A549 (cell line): ENCODE measurements around the gene RPP30. TPM values are rescaled to one million over a fixed set of nuclear protein-coding genes. Genes with fewer than 3 reads are reported as not detected.

ENCODE experiments used
- ATAC-seq, 2 experiments: fragments of 200-7000 bp in 1 of 2; fragments of >200 bp in 1 of 2; cut with Nextera tagmentation in 1 of 2; cut with Tn5 transposase in 1 of 2; 3 replicates each; pipeline versions ENCODE4 v1.8.0 to v1.9.1; 2018 to 2020; ENCODE audit warnings: mild to moderate bottlenecking in 1 of 2, moderate library complexity in 1 of 2
- CTCF ChIA-PET: fragments of 300-600 bp; sonication (Branson Sonifier 250); formaldehyde crosslinking; extraction: SDS; loops from one replicate; lab custom pipeline; 2021; ENCODE audit warnings: antibody characterized with exemption, inconsistent platforms; lab: Yijun Ruan, JAX
- POLR2A ChIA-PET: fragments of 350-600 bp; formaldehyde crosslinking; extraction: SDS; loops from one replicate; lab custom pipeline; 2021; ENCODE audit warnings: antibody characterized with exemption, inconsistent platforms; lab: Yijun Ruan, JAX
- DNase-seq, 2 experiments: peaks; one replicate each; pipeline versions ENCODE4 v3.0.0 to v3.0.0-alpha.2; 2011 to 2016; ENCODE audit warnings: low read depth in 1 of 2, low spot score in 1 of 2
- FAIRE-seq: peaks from 2 replicates; lab custom pipeline; 2011; peaks lifted over from hg19 to GRCh38; lab: Jason Lieb, UNC
- H3K27ac ChIP-seq, 2 experiments: fragments of >200 bp; sonication (Bioruptor Twin); formaldehyde crosslinking; 3 replicates each; pipeline ENCODE4 v1.5.1; 2016 to 2017
- H3K4me1 ChIP-seq: fragments of >200 bp; sonication (Bioruptor Twin); formaldehyde crosslinking; 3 replicates; pipeline ENCODE4 v1.6.1; 2016
- H3K4me2 ChIP-seq: fragments of >200 bp; sonication (Bioruptor Twin); formaldehyde crosslinking; 3 replicates; pipeline ENCODE4 v1.6.1; 2016
- H3K4me3 ChIP-seq: fragments of >200 bp; sonication (Bioruptor Twin); formaldehyde crosslinking; 3 replicates; pipeline ENCODE4 v1.5.1; 2016
- H3K9me3 ChIP-seq: fragments of >200 bp; sonication (Bioruptor Twin); formaldehyde crosslinking; 3 replicates; pipeline ENCODE4 v1.6.1; 2016
- ATOH8 ChIP-seq: fragments of 250-450 bp; sonication (Bioruptor Pico); IDR thresholded peaks from 2 replicates; pipeline ENCODE4 v1.5.0; 2020; ENCODE audit warnings: low read depth, mild to moderate bottlenecking, moderate library complexity
- BCL3 ChIP-seq: fragments of >200 bp; sonication (Bioruptor Twin); formaldehyde crosslinking; IDR thresholded peaks from 3 replicates; pipeline ENCODE4 v1.6.1; 2016
- BHLHE40 ChIP-seq: IDR thresholded peaks from 2 replicates; pipeline ENCODE4 v1.6.1; 2012; ENCODE audit warnings: low read depth, low read length, inconsistent platforms
- CHD4 ChIP-seq: fragments of 200-600 bp; sonication (generic); IDR thresholded peaks from 2 replicates; pipeline ENCODE4 v1.6.1; 2016; ENCODE audit warnings: antibody characterized with exemption, mild to moderate bottlenecking, borderline replicate concordance
- EHF ChIP-seq: fragments of 250-450 bp; sonication (Bioruptor Pico); IDR thresholded peaks from 2 replicates; pipeline ENCODE4 v1.5.0; 2020; ENCODE audit warnings: mild to moderate bottlenecking
- EP300 ChIP-seq, 2 experiments: fragments of >200 bp; sonication (Bioruptor Twin); formaldehyde crosslinking; IDR thresholded peaks; 2 replicates in 1 of 2; 3 replicates in 1 of 2; pipeline ENCODE4 v1.6.1; 2016 to 2017
- FOSL2 ChIP-seq, 2 experiments: fragments of 450-650 bp in 1 of 2; fragments of >200 bp in 1 of 2; sonication (Bioruptor Twin) in 1 of 2; formaldehyde crosslinking; IDR thresholded peaks; 2 replicates each; pipeline versions ENCODE4 v1.5.0 to v1.6.1; 2016 to 2020; ENCODE audit warnings: mild to moderate bottlenecking in 1 of 2, moderate library complexity in 1 of 2
- GATA3 ChIP-seq: IDR thresholded peaks from 2 replicates; pipeline ENCODE4 v1.6.1; 2012; ENCODE audit warnings: borderline replicate concordance
- HDAC2 ChIP-seq: fragments of 200-600 bp; sonication (generic); IDR thresholded peaks from 2 replicates; pipeline ENCODE4 v1.6.1; 2016
- HES2 ChIP-seq: fragments of >200 bp; sonication (Bioruptor Twin); formaldehyde crosslinking; IDR thresholded peaks from 2 replicates; pipeline ENCODE4 v1.6.1; 2016
- HMGXB4 ChIP-seq: fragments of 250-450 bp; sonication (Bioruptor Pico); IDR thresholded peaks from 2 replicates; pipeline ENCODE4 v1.5.0; 2021; ENCODE audit warnings: mild to moderate bottlenecking, moderate library complexity, borderline replicate concordance
- JUN ChIP-seq, 2 experiments: fragments of >200 bp; sonication (Bioruptor Twin); formaldehyde crosslinking; IDR thresholded peaks; 2 replicates in 1 of 2; 3 replicates in 1 of 2; pipeline ENCODE4 v1.6.1; 2016 to 2017
- KDM5A ChIP-seq: fragments of 200-600 bp; sonication (generic); IDR thresholded peaks from 2 replicates; pipeline ENCODE4 v1.6.1; 2016; ENCODE audit warnings: antibody characterized with exemption, mild to moderate bottlenecking
- MAFK ChIP-seq: fragments of 450-650 bp; IDR thresholded peaks from 2 replicates; pipeline ENCODE4 v1.6.1; 2014; ENCODE audit not compliant: partially characterized antibody
- MAZ ChIP-seq: fragments of 150-350 bp; IDR thresholded peaks from 2 replicates; pipeline ENCODE4 v1.6.1; 2014; ENCODE audit warnings: antibody characterized with exemption, low read depth, low read length, borderline replicate concordance
- MYC ChIP-seq: IDR thresholded peaks from 2 replicates; pipeline ENCODE4 v1.6.1; 2012; ENCODE audit warnings: mild to moderate bottlenecking, inconsistent platforms, low read length, improper control_type of control experiment, borderline replicate concordance
- NFE2L2 ChIP-seq: fragments of 150-350 bp; conservative IDR thresholded peaks from 2 replicates; pipeline ENCODE4 v1.6.1; 2014; ENCODE audit warnings: low read length
- NPAS2 ChIP-seq: fragments of 250-450 bp; sonication (Bioruptor Pico); IDR thresholded peaks from 2 replicates; pipeline ENCODE4 v1.8.0; 2022; ENCODE audit warnings: mild to moderate bottlenecking, moderate library complexity, borderline replicate concordance
- NR3C1 ChIP-seq: fragments of >200 bp; sonication (Bioruptor Twin); formaldehyde crosslinking; IDR thresholded peaks from 3 replicates; pipeline ENCODE4 v1.6.1; 2017
- PBX3 ChIP-seq: IDR thresholded peaks from 2 replicates; pipeline ENCODE4 v1.6.1; 2012
- PHF8 ChIP-seq: fragments of 200-600 bp; sonication (generic); IDR thresholded peaks from 2 replicates; pipeline ENCODE4 v1.6.1; 2016; ENCODE audit warnings: low read depth, mild to moderate bottlenecking, antibody characterized with exemption, moderate library complexity, borderline replicate concordance
- POLR2A ChIP-seq: IDR thresholded peaks from 2 replicates; pipeline ENCODE4 v1.6.1; 2012; ENCODE audit warnings: mild to moderate bottlenecking, low read length
- POLR2AphosphoS2 ChIP-seq: conservative IDR thresholded peaks from 2 replicates; pipeline ENCODE4 v1.6.1; 2012; ENCODE audit warnings: low read length, improper control_type of control experiment, inconsistent platforms
- RARB ChIP-seq: fragments of 250-450 bp; sonication (Bioruptor Pico); IDR thresholded peaks from 2 replicates; pipeline ENCODE4 v1.8.0; 2021; ENCODE audit warnings: mild to moderate bottlenecking, moderate library complexity
- RCOR1 ChIP-seq: fragments of 150-350 bp; IDR thresholded peaks from 2 replicates; pipeline ENCODE4 v1.6.1; 2014; ENCODE audit warnings: antibody characterized with exemption, low read length, low read depth
- RNF2 ChIP-seq: fragments of 200-600 bp; sonication (generic); IDR thresholded peaks from 2 replicates; pipeline ENCODE4 v1.6.1; 2016; ENCODE audit warnings: low read depth, mild to moderate bottlenecking, antibody characterized with exemption, moderate library complexity, borderline replicate concordance
- SMC3 ChIP-seq: fragments of >200 bp; sonication (Bioruptor Twin); formaldehyde crosslinking; IDR thresholded peaks from 3 replicates; pipeline ENCODE4 v1.6.1; 2018; ENCODE audit warnings: inconsistent platforms
- TFCP2L1 ChIP-seq: fragments of 250-450 bp; sonication (Bioruptor Pico); IDR thresholded peaks from 2 replicates; pipeline ENCODE4 v1.5.0; 2021; ENCODE audit warnings: mild to moderate bottlenecking
- ZFP36 ChIP-seq: fragments of 450-650 bp; IDR thresholded peaks from 2 replicates; pipeline ENCODE4 v1.6.1; 2014; ENCODE audit warnings: borderline replicate concordance; ENCODE audit not compliant: partially characterized antibody
- WGBS: methylation state at CpG from one replicate; pipeline ENCODE4 v1.1.6; 2017; ENCODE audit errors: missing lambda C conversion rate; 5-methylcytosine and 5-hydroxymethylcytosine counted together
- polyA minus RNA-seq: library from RNA; depleted of rRNA, polyadenylated mRNA; stranded (reverse); fragments of >200 nt; gene quantifications from 2 replicates; pipeline ENCODE4 v1.2.3, GENCODE V29; 2011; rRNA and poly(A)+ RNA removed
- polyA plus RNA-seq, 4 experiments: library from polyadenylated mRNA; depleted of rRNA in 3 of 4; stranded (reverse); fragments of >200 nt; fragmentation: RNase III in 1 of 4; extraction: RNeasy Plus Mini Kit Qiagen cat#74134 plus additional on column Dnase treatment in 1 of 4; gene quantifications; 2 replicates in 3 of 4; 3 replicates in 1 of 4; pipeline ENCODE4 v1.2.3, GENCODE V29; 2011 to 2017
- TF ChIP-seq, protein P1 (sequence below): fragments of 200-600 bp; sonication (generic); IDR thresholded peaks from 2 replicates; pipeline ENCODE4 v1.6.1; 2016; ENCODE audit warnings: antibody characterized with exemption, mild to moderate bottlenecking, moderate library complexity

Gene RPP30
- polyA plus RNA-seq (2011; rRNA removed) = 61.4 and 70.9 TPM in 2 replicates
- polyA plus RNA-seq (2012; cell fraction: cytosol; rRNA removed) = 26.7 and 29.4 TPM in 2 replicates
- 13.1 and 22.5 TPM in 2 replicates for polyA plus RNA-seq (2012; cell fraction: nucleus; rRNA removed)
- 51.0 to 58.3 TPM (median 54.3 TPM) in 3 replicates for polyA plus RNA-seq (2017; fragmentation: RNase III; extraction: RNeasy Plus Mini Kit Qiagen cat#74134 plus additional on column Dnase treatment)
- 16.9 and 24.3 TPM in 2 replicates for polyA minus RNA-seq

GRCh38 chr10:90871766-90872647, at the start of gene RPP30:
Gene RPP30, plus strand, starts transcription at chr10:90871974. Its CDS starts 13 bp downstream, at chr10:90871987.
- H3K9me3 ChIP-seq = peaks cover 19% of the 10 kb centered on the region
- ATAC-seq = peak; percentile 98 to 100
- peaks cover 7% of the 10 kb centered on the region; the same call in 2 of the 3 replicates for H3K4me1 ChIP-seq
- ChIA-PET CTCF (interaction anchor here (0.6 to 3.1 kb wide), 11 partner anchors 8 to 1081 kb away, joined by 3 to 14 read pairs (median 4); partner anchors contain the start of gene HTR7), POLR2A (interaction anchor here (0.6 kb wide), 1 partner anchor 873 kb away, joined by 3 read pairs; no protein-coding TSS in a partner anchor)
- under 1% methylated on average over 32 of the region's 43 CpGs for WGBS
- H3K4me2 ChIP-seq = peak within 1 kb of the TSS; percentile 88
- H3K27ac ChIP-seq = peak within 1 kb of the TSS; percentile 75 to 90
- peak; percentile 85 to 89 for DNase-seq
- peak within 1 kb of the TSS; percentile 74 for H3K4me3 ChIP-seq
- no peak for FAIRE-seq
- TF ChIP-seq, protein P1, sequence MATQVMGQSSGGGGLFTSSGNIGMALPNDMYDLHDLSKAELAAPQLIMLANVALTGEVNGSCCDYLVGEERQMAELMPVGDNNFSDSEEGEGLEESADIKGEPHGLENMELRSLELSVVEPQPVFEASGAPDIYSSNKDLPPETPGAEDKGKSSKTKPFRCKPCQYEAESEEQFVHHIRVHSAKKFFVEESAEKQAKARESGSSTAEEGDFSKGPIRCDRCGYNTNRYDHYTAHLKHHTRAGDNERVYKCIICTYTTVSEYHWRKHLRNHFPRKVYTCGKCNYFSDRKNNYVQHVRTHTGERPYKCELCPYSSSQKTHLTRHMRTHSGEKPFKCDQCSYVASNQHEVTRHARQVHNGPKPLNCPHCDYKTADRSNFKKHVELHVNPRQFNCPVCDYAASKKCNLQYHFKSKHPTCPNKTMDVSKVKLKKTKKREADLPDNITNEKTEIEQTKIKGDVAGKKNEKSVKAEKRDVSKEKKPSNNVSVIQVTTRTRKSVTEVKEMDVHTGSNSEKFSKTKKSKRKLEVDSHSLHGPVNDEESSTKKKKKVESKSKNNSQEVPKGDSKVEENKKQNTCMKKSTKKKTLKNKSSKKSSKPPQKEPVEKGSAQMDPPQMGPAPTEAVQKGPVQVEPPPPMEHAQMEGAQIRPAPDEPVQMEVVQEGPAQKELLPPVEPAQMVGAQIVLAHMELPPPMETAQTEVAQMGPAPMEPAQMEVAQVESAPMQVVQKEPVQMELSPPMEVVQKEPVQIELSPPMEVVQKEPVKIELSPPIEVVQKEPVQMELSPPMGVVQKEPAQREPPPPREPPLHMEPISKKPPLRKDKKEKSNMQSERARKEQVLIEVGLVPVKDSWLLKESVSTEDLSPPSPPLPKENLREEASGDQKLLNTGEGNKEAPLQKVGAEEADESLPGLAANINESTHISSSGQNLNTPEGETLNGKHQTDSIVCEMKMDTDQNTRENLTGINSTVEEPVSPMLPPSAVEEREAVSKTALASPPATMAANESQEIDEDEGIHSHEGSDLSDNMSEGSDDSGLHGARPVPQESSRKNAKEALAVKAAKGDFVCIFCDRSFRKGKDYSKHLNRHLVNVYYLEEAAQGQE = no peak
- TF ChIP-seq GATA3 (no peak), RARB (CRISPR knock-in tag) (no peak), POLR2A (peak; percentile 73), RCOR1 (no peak), PBX3 (no peak), MYC (no peak), HMGXB4 (no peak), EP300 (IDR thresholded peaks at IDR 0.05) (no peak), KDM5A (peak; percentile 83), NPAS2 (CRISPR knock-in tag) (no peak), MAZ (no peak), EHF (CRISPR knock-in tag) (no peak), PHF8 (peak; percentile 5; the same call in 1 of the 2 replicates), NR3C1 (no peak), HES2 (no peak), RNF2 (no peak), NFE2L2 (no peak), JUN (IDR thresholded peaks at IDR 0.05) (peak in 1 of 2 experiments; percentile 63; a peak in 2 of 5 replicates), MAFK (no peak), ZFP36 (no peak), ATOH8 (CRISPR knock-in tag) (no peak), FOSL2 (IDR thresholded peaks at IDR 0.05) (no peak), FOSL2 (CRISPR knock-in tag; IDR thresholded peaks at IDR 0.05) (no peak), CHD4 (no peak), POLR2AphosphoS2 (no peak), BCL3 (no peak), HDAC2 (no peak), TFCP2L1 (CRISPR knock-in tag) (no peak), SMC3 (no peak), BHLHE40 (no peak)
